Liver (tissue), 9 donors: ENCODE data around the gene DDOST. TPM values are rescaled to one million over a fixed set of nuclear protein-coding genes. Genes with fewer than 3 reads are reported as not detected.

ENCODE experiments used
- DNase-seq: peaks from one replicate; pipeline ENCODE4 v3.0.0-alpha.2; 2017; ENCODE audit warnings: low spot score
- H3K27ac ChIP-seq, 2 donors: one replicate each; pipeline ENCODE4 v1.7.0; 2013; ENCODE audit warnings: inconsistent platforms in 2 of 2, low read length in 2 of 2, control low read depth in 1 of 2, low read depth in 1 of 2, mild to moderate bottlenecking in 1 of 2
- H3K27me3 ChIP-seq, 4 donors: one replicate each; pipeline versions ENCODE4 v1.6.1 to v1.7.0; 2013; ENCODE audit warnings: low read length in 3 of 4, inconsistent platforms in 1 of 4, mild to moderate bottlenecking in 1 of 4, moderate library complexity in 1 of 4; ENCODE audit not compliant: control insufficient read depth in 4 of 4, insufficient read depth in 4 of 4
- H3K36me3 ChIP-seq, 4 donors: one replicate each; pipeline versions ENCODE4 v1.6.1 to v1.7.0; 2013; ENCODE audit warnings: low read length in 3 of 4, mild to moderate bottlenecking in 3 of 4, low read depth in 1 of 4, moderate library complexity in 1 of 4; ENCODE audit not compliant: control insufficient read depth in 4 of 4, insufficient read depth in 3 of 4
- H3K4me1 ChIP-seq, 4 donors: one replicate each; pipeline versions ENCODE4 v1.6.1 to v1.7.0; 2013; ENCODE audit warnings: low read length in 3 of 4, mild to moderate bottlenecking in 3 of 4, moderate library complexity in 1 of 4; ENCODE audit not compliant: control insufficient read depth in 4 of 4, insufficient read depth in 4 of 4
- H3K4me3 ChIP-seq, 3 donors: one replicate each; pipeline versions ENCODE4 v1.6.1 to v1.7.0; 2013; ENCODE audit warnings: low read length in 3 of 3, control low read depth in 1 of 3, low read depth in 1 of 3, mild to moderate bottlenecking in 1 of 3
- H3K9ac ChIP-seq, 2 donors: one replicate each; pipeline ENCODE4 v1.7.0; 2013; ENCODE audit warnings: low read length in 2 of 2, mild to moderate bottlenecking in 2 of 2, moderate library complexity in 2 of 2, control low read depth in 1 of 2, low read depth in 1 of 2
- H3K9me3 ChIP-seq, 4 donors: one replicate each; pipeline versions ENCODE4 v1.6.1 to v1.7.0; 2013; ENCODE audit warnings: low read length in 3 of 4; ENCODE audit not compliant: control insufficient read depth in 4 of 4
- EGR1 ChIP-seq, 2 donors: IDR thresholded peaks; 2 replicates each; pipeline ENCODE4 v1.6.1; 2016 to 2018; ENCODE audit warnings: antibody characterized with exemption in 2 of 2, low read depth in 2 of 2
- FOXA1 ChIP-seq: IDR thresholded peaks from 2 replicates; pipeline ENCODE4 v1.6.1; 2016; ENCODE audit warnings: antibody characterized with exemption
- FOXA2 ChIP-seq: IDR thresholded peaks from 2 replicates; pipeline ENCODE4 v1.6.1; 2016; ENCODE audit warnings: antibody characterized with exemption
- GABPA ChIP-seq, 2 donors: IDR thresholded peaks in 1 of 2; conservative IDR thresholded peaks in 1 of 2; 2 replicates each; pipeline ENCODE4 v1.6.1; 2016; ENCODE audit warnings: antibody characterized with exemption in 2 of 2, mild to moderate bottlenecking in 1 of 2, moderate library complexity in 1 of 2
- HNF4A ChIP-seq, 2 donors: conservative IDR thresholded peaks; 2 replicates each; pipeline ENCODE4 v1.6.1; 2016; ENCODE audit warnings: antibody characterized with exemption in 2 of 2, mild to moderate bottlenecking in 2 of 2
- HNF4G ChIP-seq: IDR thresholded peaks from 2 replicates; pipeline ENCODE4 v1.6.1; 2016; ENCODE audit warnings: antibody characterized with exemption
- JUND ChIP-seq, 2 donors: IDR thresholded peaks; 2 replicates each; pipeline ENCODE4 v1.6.1; 2016; ENCODE audit warnings: antibody characterized with exemption in 2 of 2
- NR2F2 ChIP-seq: IDR thresholded peaks from 2 replicates; pipeline ENCODE4 v1.6.1; 2016; ENCODE audit warnings: antibody characterized with exemption
- RAD21 ChIP-seq, 2 donors: IDR thresholded peaks; 2 replicates each; pipeline ENCODE4 v1.6.1; 2016; ENCODE audit warnings: antibody characterized with exemption in 2 of 2, mild to moderate bottlenecking in 2 of 2
- RXRA ChIP-seq, 2 donors: IDR thresholded peaks; 2 replicates each; pipeline ENCODE4 v1.6.1; 2017 to 2018; ENCODE audit warnings: antibody characterized with exemption in 2 of 2, mild to moderate bottlenecking in 1 of 2
- SP1 ChIP-seq: IDR thresholded peaks from 2 replicates; pipeline ENCODE4 v1.6.1; 2018; ENCODE audit warnings: antibody characterized with exemption, mild to moderate bottlenecking
- TAF1 ChIP-seq: conservative IDR thresholded peaks from 2 replicates; pipeline ENCODE4 v1.6.1; 2016; ENCODE audit warnings: antibody characterized with exemption, mild to moderate bottlenecking
- YY1 ChIP-seq: IDR thresholded peaks from 2 replicates; pipeline ENCODE4 v1.6.1; 2016; ENCODE audit warnings: antibody characterized with exemption, mild to moderate bottlenecking
- WGBS: extraction: QIAGEN DNeasy Blood & Tissue Kit; methylation state at CpG from one replicate; pipeline ENCODE4 v1.1.7; 2013; 5-methylcytosine and 5-hydroxymethylcytosine counted together
- polyA plus RNA-seq, 2 donors: library from polyadenylated mRNA; stranded (reverse) in 1 of 2; unstranded in 1 of 2; fragments of 200-250 nt in 1 of 2; fragments of >200 nt in 1 of 2; fragmentation: Nextera tagmentation in 1 of 2; extraction: Ambion mirVana in 1 of 2; gene quantifications; one replicate each; pipeline versions ENCODE4 v1.2.1 to v1.2.3, GENCODE V29; 2013 to 2015
- total RNA-seq, 2 donors: library from RNA; depleted of rRNA; stranded (reverse); fragments of >200 nt; gene quantifications; one replicate each; pipeline ENCODE4 v1.2.3, GENCODE V29; 2014
- TF ChIP-seq, protein P1 (sequence below): IDR thresholded peaks from 2 replicates; pipeline ENCODE4 v1.6.1; 2016; ENCODE audit warnings: antibody characterized with exemption, mild to moderate bottlenecking
- TF ChIP-seq, protein P2 (sequence below): IDR thresholded peaks from 2 replicates; pipeline ENCODE4 v1.6.1; 2016; ENCODE audit warnings: antibody characterized with exemption
- TF ChIP-seq, protein P3 (sequence below): fragments of 150-350 bp; IDR thresholded peaks from 2 replicates; pipeline ENCODE4 v1.5.1; 2017; ENCODE audit warnings: improper control_type of control experiment, low read depth, low read length; ENCODE audit not compliant: missing input control
- TF ChIP-seq, protein P4 (sequence below): IDR thresholded peaks from 2 replicates; pipeline ENCODE4 v1.6.1; 2016; ENCODE audit warnings: antibody characterized with exemption
- donor health status: healthy.
- donor health status: healthy.
- donor health status: healthy.
- donor health status: healthy.
- donor health status: healthy.

DDOST gene
- total and polyA plus RNA-seq, 4 donors: 70.2 to 193 (median 164) TPM

DNA sequence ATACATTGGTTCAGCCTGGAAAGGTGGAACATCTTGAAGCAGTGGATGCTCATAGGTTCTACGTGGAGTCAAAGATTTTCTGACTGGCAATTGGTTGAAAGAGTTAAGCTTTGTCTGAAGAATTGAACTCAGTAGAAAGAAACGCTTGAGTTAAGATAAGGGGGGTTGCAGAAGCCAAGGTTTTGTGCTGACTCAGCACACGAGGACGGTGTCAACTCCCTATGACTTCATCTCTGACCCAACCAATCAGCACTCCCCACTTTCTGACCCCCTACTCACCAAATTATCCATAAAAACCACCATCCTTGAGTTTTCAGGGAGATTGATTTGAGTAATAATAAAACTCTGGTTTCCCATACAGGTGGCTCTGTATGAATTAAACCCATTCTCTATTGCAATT is 30.4 kb downstream of the DDOST start:
- no peak overlapping the region for H3K27ac ChIP-seq
- 37% methylated on average over 4 of the region's 4 CpGs for WGBS
- TF ChIP-seq JUND (IDR thresholded peaks at IDR 0.05) (no peak), FOXA2 (no peak), GABPA (IDR thresholded peaks at IDR 0.05 in 1 of 2, conservative IDR thresholded peaks at IDR 0.05 in 1 of 2) (no peak), RXRA (IDR thresholded peaks at IDR 0.05) (no peak)
- no peak overlapping the region for H3K4me3 ChIP-seq
- H3K9ac ChIP-seq: no peak overlapping the region
- H3K36me3 ChIP-seq: no peaks in the 10 kb centered on the region
- peaks cover 9 to 18% (median 15%) of the 10 kb centered on the region in 4 donors for H3K4me1 ChIP-seq
- DNase-seq: no peak
- no peaks in the 10 kb centered on the region for H3K27me3 ChIP-seq
- H3K9me3 ChIP-seq: no peaks in the 10 kb centered on the region

DNA sequence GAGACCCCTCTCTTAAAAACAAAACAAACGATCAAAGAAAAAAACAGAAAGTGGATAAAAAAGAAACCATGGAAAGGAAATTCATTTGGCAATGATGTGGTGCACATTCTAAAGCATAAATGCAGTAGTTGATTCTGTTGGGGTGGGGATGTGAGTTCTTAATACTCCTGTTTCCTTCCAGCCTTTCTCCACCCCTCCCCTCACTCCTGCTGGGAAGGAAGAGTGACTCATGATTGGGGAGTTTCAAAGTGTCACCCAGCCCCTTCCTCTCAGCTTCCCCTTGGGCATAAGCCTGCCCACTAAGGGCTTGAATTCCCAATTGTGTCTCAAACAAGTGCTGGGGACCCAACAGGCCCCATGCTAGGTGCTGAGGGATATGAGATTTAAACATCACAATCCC is 34.6 kb downstream of the DDOST start:
- H3K27me3 ChIP-seq: no peaks in the 10 kb centered on the region
- H3K4me1 ChIP-seq: no peaks in the 10 kb centered on the region
- H3K4me3 ChIP-seq: no peak overlapping the region
- H3K27ac ChIP-seq: no peak overlapping the region
- no peak overlapping the region for H3K9ac ChIP-seq
- TF ChIP-seq EGR1 (IDR thresholded peaks at IDR 0.05; ENCODE audit: low read depth in 2 of 2) (no peak), HNF4G (no peak), JUND (IDR thresholded peaks at IDR 0.05) (no peak), FOXA2 (no peak), HNF4A (conservative IDR thresholded peaks at IDR 0.05) (no peak)
- TF ChIP-seq, protein P1, sequence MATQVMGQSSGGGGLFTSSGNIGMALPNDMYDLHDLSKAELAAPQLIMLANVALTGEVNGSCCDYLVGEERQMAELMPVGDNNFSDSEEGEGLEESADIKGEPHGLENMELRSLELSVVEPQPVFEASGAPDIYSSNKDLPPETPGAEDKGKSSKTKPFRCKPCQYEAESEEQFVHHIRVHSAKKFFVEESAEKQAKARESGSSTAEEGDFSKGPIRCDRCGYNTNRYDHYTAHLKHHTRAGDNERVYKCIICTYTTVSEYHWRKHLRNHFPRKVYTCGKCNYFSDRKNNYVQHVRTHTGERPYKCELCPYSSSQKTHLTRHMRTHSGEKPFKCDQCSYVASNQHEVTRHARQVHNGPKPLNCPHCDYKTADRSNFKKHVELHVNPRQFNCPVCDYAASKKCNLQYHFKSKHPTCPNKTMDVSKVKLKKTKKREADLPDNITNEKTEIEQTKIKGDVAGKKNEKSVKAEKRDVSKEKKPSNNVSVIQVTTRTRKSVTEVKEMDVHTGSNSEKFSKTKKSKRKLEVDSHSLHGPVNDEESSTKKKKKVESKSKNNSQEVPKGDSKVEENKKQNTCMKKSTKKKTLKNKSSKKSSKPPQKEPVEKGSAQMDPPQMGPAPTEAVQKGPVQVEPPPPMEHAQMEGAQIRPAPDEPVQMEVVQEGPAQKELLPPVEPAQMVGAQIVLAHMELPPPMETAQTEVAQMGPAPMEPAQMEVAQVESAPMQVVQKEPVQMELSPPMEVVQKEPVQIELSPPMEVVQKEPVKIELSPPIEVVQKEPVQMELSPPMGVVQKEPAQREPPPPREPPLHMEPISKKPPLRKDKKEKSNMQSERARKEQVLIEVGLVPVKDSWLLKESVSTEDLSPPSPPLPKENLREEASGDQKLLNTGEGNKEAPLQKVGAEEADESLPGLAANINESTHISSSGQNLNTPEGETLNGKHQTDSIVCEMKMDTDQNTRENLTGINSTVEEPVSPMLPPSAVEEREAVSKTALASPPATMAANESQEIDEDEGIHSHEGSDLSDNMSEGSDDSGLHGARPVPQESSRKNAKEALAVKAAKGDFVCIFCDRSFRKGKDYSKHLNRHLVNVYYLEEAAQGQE: no peak
- TF ChIP-seq, protein P2, sequence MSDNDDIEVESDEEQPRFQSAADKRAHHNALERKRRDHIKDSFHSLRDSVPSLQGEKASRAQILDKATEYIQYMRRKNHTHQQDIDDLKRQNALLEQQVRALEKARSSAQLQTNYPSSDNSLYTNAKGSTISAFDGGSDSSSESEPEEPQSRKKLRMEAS: no peak
- no peak for DNase-seq
- 88% methylated on average over 1 of the region's 1 CpG for WGBS
- no peaks in the 10 kb centered on the region for H3K36me3 ChIP-seq
- no peaks in the 10 kb centered on the region for H3K9me3 ChIP-seq

DNA sequence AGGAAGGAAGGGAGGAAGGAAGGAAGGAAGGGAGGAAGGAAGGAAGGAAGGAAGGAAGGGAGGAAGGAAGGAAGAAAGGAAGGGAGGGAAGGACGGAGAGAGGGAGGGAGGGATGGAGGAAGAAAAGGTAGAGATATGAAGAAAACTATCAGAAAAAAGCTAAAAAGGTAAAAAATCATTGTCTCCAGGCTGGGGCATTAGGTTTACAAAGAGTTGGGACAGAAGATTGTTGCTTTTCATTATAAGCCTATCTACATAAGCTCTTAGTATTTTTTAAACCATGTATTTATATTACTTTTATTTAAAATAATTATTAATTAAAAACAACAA is 35.1 kb downstream of the DDOST start:
- H3K27me3 ChIP-seq: no peaks in the 10 kb centered on the region
- no peak overlapping the region for H3K4me3 ChIP-seq
- no peaks in the 10 kb centered on the region for H3K4me1 ChIP-seq
- H3K36me3 ChIP-seq: no peaks in the 10 kb centered on the region
- no peak overlapping the region for H3K27ac ChIP-seq
- TF ChIP-seq NR2F2 (no peak), HNF4A (conservative IDR thresholded peaks at IDR 0.05) (no peak), RAD21 (IDR thresholded peaks at IDR 0.05) (no peak), SP1 (no peak), TAF1 (no peak), FOXA2 (no peak), RXRA (IDR thresholded peaks at IDR 0.05) (no peak), YY1 (no peak), GABPA (IDR thresholded peaks at IDR 0.05 in 1 of 2, conservative IDR thresholded peaks at IDR 0.05 in 1 of 2) (no peak), FOXA1 (no peak)
- TF ChIP-seq, protein P3, sequence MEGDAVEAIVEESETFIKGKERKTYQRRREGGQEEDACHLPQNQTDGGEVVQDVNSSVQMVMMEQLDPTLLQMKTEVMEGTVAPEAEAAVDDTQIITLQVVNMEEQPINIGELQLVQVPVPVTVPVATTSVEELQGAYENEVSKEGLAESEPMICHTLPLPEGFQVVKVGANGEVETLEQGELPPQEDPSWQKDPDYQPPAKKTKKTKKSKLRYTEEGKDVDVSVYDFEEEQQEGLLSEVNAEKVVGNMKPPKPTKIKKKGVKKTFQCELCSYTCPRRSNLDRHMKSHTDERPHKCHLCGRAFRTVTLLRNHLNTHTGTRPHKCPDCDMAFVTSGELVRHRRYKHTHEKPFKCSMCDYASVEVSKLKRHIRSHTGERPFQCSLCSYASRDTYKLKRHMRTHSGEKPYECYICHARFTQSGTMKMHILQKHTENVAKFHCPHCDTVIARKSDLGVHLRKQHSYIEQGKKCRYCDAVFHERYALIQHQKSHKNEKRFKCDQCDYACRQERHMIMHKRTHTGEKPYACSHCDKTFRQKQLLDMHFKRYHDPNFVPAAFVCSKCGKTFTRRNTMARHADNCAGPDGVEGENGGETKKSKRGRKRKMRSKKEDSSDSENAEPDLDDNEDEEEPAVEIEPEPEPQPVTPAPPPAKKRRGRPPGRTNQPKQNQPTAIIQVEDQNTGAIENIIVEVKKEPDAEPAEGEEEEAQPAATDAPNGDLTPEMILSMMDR: no peak
- TF ChIP-seq, protein P4, sequence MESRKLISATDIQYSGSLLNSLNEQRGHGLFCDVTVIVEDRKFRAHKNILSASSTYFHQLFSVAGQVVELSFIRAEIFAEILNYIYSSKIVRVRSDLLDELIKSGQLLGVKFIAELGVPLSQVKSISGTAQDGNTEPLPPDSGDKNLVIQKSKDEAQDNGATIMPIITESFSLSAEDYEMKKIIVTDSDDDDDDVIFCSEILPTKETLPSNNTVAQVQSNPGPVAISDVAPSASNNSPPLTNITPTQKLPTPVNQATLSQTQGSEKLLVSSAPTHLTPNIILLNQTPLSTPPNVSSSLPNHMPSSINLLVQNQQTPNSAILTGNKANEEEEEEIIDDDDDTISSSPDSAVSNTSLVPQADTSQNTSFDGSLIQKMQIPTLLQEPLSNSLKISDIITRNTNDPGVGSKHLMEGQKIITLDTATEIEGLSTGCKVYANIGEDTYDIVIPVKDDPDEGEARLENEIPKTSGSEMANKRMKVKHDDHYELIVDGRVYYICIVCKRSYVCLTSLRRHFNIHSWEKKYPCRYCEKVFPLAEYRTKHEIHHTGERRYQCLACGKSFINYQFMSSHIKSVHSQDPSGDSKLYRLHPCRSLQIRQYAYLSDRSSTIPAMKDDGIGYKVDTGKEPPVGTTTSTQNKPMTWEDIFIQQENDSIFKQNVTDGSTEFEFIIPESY: no peak
- TF ChIP-seq, protein P2: no peak
- TF ChIP-seq, protein P1: no peak
- 62% methylated on average over 1 of the region's 1 CpG for WGBS
- DNase-seq: no peak
- no peaks in the 10 kb centered on the region for H3K9me3 ChIP-seq
- no peak overlapping the region for H3K9ac ChIP-seq
